ENCODE measurements around the gene ETNK2.

DNA sequence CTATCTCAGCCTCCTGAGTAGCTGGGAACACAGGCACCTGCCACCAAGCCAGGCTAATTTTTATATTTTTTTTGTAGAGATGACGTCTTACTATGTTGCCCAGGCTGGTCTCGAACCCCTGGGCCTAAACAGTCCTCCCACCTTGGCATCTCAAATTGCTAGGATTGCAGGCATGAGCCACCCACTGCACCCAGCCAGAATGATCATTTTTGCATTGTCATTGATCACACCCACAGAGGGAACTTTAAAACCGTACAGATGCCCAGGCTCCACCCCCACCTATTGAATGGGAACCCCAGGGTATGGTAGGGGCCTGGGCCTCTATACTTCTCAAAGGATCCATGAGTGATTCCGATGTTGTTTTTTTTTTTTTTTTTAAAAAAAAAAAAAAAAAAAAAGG is 36.7 kb downstream of the ETNK2 start:
- TF ChIP-seq POLR2AphosphoS5 (IDR thresholded peaks at IDR 0.05; ENCODE audit: borderline replicate concordance, low read depth, low read length) (no peak), EZH2 (IDR thresholded peaks at IDR 0.05) (no peak), FOXP2 (optimal IDR thresholded peaks at IDR 0.05; ENCODE audit: control extremely low read depth, extremely low read length, insufficient read depth) (no peak)
